ENCODE results near the gene PZP. TPM values are rescaled to one million over a fixed set of nuclear protein-coding genes. Genes with fewer than 3 reads are reported as not detected.

The PZP gene
- total and polyA plus RNA-seq, 2 of the 13 experiments (the other 11 are each of a cell fraction or from before 2014, with no cell fraction given), result 0.07 to 0.89 TPM

DNA sequence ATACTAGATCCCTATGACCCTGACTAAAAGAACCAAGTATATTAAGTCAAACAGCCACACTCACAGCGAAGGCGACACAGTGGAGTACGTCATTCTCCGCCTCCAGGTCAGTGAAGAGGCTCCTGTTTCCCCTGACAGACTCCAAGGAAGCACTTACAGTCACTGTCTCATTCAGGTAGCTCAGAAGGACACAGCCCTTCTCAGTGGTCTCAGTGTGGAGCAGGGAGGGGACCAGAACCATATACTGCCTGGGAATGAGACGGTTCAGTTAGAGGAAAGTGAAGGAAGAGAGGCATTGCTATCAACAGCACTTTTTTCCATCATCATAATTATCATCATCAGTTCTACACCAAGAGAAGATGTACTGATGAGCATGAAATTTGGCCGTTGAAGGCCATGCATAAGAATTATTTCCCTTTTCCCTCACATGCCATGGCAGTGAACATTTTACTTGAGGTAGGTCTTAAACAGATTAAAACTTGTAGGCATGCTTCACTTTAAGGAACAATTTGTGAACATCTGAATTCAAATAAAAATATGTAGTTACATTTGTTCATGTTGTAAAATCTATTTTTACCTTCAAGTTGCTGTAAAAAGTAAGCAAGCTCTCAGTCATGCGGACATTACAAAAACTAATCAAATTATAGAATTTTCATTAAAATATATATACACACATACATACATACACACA is 94.8 kb downstream of the PZP start (continued):
- TF ChIP-seq HDAC1 (CRISPR knock-in tag; IDR thresholded peaks at IDR 0.05), result no peak
- no peak for TF ChIP-seq BCL6 (CRISPR knock-in tag; IDR thresholded peaks at IDR 0.05)
- no peak for TF ChIP-seq MYC (CRISPR knock-in tag; IDR thresholded peaks at IDR 0.05; ENCODE audit: borderline replicate concordance)
- TF ChIP-seq, protein P1, sequence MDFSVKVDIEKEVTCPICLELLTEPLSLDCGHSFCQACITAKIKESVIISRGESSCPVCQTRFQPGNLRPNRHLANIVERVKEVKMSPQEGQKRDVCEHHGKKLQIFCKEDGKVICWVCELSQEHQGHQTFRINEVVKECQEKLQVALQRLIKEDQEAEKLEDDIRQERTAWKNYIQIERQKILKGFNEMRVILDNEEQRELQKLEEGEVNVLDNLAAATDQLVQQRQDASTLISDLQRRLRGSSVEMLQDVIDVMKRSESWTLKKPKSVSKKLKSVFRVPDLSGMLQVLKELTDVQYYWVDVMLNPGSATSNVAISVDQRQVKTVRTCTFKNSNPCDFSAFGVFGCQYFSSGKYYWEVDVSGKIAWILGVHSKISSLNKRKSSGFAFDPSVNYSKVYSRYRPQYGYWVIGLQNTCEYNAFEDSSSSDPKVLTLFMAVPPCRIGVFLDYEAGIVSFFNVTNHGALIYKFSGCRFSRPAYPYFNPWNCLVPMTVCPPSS (IDR thresholded peaks at IDR 0.05), result no peak
- TF ChIP-seq, protein P2, sequence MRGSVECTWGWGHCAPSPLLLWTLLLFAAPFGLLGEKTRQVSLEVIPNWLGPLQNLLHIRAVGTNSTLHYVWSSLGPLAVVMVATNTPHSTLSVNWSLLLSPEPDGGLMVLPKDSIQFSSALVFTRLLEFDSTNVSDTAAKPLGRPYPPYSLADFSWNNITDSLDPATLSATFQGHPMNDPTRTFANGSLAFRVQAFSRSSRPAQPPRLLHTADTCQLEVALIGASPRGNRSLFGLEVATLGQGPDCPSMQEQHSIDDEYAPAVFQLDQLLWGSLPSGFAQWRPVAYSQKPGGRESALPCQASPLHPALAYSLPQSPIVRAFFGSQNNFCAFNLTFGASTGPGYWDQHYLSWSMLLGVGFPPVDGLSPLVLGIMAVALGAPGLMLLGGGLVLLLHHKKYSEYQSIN (CRISPR knock-in tag; IDR thresholded peaks at IDR 0.05; ENCODE audit: borderline replicate concordance), result no peak
- no peak for TF ChIP-seq ZNF724P (CRISPR knock-in tag; IDR thresholded peaks at IDR 0.05; ENCODE audit: borderline replicate concordance)
- TF ChIP-seq, protein P3, sequence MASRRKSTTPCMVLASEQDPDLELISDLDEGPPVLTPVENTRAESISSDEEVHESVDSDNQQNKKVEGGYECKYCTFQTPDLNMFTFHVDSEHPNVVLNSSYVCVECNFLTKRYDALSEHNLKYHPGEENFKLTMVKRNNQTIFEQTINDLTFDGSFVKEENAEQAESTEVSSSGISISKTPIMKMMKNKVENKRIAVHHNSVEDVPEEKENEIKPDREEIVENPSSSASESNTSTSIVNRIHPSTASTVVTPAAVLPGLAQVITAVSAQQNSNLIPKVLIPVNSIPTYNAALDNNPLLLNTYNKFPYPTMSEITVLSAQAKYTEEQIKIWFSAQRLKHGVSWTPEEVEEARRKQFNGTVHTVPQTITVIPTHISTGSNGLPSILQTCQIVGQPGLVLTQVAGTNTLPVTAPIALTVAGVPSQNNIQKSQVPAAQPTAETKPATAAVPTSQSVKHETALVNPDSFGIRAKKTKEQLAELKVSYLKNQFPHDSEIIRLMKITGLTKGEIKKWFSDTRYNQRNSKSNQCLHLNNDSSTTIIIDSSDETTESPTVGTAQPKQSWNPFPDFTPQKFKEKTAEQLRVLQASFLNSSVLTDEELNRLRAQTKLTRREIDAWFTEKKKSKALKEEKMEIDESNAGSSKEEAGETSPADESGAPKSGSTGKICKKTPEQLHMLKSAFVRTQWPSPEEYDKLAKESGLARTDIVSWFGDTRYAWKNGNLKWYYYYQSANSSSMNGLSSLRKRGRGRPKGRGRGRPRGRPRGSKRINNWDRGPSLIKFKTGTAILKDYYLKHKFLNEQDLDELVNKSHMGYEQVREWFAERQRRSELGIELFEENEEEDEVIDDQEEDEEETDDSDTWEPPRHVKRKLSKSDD (CRISPR knock-in tag; IDR thresholded peaks at IDR 0.05; ENCODE audit: low read depth), result no peak
- TF ChIP-seq, protein P4, sequence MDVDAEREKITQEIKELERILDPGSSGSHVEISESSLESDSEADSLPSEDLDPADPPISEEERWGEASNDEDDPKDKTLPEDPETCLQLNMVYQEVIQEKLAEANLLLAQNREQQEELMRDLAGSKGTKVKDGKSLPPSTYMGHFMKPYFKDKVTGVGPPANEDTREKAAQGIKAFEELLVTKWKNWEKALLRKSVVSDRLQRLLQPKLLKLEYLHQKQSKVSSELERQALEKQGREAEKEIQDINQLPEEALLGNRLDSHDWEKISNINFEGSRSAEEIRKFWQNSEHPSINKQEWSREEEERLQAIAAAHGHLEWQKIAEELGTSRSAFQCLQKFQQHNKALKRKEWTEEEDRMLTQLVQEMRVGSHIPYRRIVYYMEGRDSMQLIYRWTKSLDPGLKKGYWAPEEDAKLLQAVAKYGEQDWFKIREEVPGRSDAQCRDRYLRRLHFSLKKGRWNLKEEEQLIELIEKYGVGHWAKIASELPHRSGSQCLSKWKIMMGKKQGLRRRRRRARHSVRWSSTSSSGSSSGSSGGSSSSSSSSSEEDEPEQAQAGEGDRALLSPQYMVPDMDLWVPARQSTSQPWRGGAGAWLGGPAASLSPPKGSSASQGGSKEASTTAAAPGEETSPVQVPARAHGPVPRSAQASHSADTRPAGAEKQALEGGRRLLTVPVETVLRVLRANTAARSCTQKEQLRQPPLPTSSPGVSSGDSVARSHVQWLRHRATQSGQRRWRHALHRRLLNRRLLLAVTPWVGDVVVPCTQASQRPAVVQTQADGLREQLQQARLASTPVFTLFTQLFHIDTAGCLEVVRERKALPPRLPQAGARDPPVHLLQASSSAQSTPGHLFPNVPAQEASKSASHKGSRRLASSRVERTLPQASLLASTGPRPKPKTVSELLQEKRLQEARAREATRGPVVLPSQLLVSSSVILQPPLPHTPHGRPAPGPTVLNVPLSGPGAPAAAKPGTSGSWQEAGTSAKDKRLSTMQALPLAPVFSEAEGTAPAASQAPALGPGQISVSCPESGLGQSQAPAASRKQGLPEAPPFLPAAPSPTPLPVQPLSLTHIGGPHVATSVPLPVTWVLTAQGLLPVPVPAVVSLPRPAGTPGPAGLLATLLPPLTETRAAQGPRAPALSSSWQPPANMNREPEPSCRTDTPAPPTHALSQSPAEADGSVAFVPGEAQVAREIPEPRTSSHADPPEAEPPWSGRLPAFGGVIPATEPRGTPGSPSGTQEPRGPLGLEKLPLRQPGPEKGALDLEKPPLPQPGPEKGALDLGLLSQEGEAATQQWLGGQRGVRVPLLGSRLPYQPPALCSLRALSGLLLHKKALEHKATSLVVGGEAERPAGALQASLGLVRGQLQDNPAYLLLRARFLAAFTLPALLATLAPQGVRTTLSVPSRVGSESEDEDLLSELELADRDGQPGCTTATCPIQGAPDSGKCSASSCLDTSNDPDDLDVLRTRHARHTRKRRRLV (CRISPR knock-in tag; IDR thresholded peaks at IDR 0.05), result no peak
- no peak for TF ChIP-seq RXRA (CRISPR knock-in tag; IDR thresholded peaks at IDR 0.05)
- no peak for TF ChIP-seq GZF1 (CRISPR knock-in tag; IDR thresholded peaks at IDR 0.05)
- TF ChIP-seq, protein P5, sequence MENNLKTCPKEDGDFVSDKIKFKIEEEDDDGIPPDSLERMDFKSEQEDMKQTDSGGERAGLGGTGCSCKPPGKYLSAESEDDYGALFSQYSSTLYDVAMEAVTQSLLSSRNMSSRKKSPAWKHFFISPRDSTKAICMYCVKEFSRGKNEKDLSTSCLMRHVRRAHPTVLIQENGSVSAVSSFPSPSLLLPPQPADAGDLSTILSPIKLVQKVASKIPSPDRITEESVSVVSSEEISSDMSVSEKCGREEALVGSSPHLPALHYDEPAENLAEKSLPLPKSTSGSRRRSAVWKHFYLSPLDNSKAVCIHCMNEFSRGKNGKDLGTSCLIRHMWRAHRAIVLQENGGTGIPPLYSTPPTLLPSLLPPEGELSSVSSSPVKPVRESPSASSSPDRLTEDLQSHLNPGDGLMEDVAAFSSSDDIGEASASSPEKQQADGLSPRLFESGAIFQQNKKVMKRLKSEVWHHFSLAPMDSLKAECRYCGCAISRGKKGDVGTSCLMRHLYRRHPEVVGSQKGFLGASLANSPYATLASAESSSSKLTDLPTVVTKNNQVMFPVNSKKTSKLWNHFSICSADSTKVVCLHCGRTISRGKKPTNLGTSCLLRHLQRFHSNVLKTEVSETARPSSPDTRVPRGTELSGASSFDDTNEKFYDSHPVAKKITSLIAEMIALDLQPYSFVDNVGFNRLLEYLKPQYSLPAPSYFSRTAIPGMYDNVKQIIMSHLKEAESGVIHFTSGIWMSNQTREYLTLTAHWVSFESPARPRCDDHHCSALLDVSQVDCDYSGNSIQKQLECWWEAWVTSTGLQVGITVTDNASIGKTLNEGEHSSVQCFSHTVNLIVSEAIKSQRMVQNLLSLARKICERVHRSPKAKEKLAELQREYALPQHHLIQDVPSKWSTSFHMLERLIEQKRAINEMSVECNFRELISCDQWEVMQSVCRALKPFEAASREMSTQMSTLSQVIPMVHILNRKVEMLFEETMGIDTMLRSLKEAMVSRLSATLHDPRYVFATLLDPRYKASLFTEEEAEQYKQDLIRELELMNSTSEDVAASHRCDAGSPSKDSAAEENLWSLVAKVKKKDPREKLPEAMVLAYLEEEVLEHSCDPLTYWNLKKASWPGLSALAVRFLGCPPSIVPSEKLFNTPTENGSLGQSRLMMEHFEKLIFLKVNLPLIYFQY (CRISPR knock-in tag; IDR thresholded peaks at IDR 0.05; ENCODE audit: borderline replicate concordance), result no peak
- TF ChIP-seq, protein P6, sequence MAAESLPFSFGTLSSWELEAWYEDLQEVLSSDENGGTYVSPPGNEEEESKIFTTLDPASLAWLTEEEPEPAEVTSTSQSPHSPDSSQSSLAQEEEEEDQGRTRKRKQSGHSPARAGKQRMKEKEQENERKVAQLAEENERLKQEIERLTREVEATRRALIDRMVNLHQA (CRISPR knock-in tag; IDR thresholded peaks at IDR 0.05), result no peak
